IPS DF 4.7 (cell line): ENCODE data around the gene TMEM106A.
"Not testable (repeated sequence)": the region's sequence is repeated elsewhere in the genome, so short reads cannot be mapped to it uniquely, and the experiment has no call there.

Source experiments
- DNase-seq: peaks from one replicate; pipeline ENCODE4 v3.0.0-alpha.2; 2013; ENCODE audit warnings: low spot score; ENCODE audit errors: extremely low read depth

Gene TMEM106A

GRCh38 chr17:43215341-43215740 is 3.7 kb downstream of the TMEM106A start:
- no peak for DNase-seq

- no peak for DNase-seq
These were observed 4.7 kb downstream of the TMEM106A start for GRCh38 chr17:43216369-43216761.

- DNase-seq: no peak
These were observed 5.3 kb downstream of the TMEM106A start for GRCh38 chr17:43216762-43217613.

- no peak for DNase-seq
These were observed 6.0 kb downstream of the TMEM106A start for GRCh38 chr17:43217614-43218087.

GRCh38 chr17:43219001-43219400 is 7.3 kb downstream of the TMEM106A start:
- no peak for DNase-seq

- no peak for DNase-seq
These were observed 8.2 kb downstream of the TMEM106A start for GRCh38 chr17:43219746-43220380.

- no peak for DNase-seq
These were observed 8.9 kb downstream of the TMEM106A start for GRCh38 chr17:43220511-43221125.

GRCh38 chr17:43224146-43224705 is 12.6 kb downstream of the TMEM106A start:
- DNase-seq: no peak

- DNase-seq: no peak
These were observed 14.7 kb downstream of the TMEM106A start for GRCh38 chr17:43226393-43226792.

GRCh38 chr17:43228020-43228782 is 16.5 kb downstream of the TMEM106A start, which contains the start of gene CCDC200:
Gene CCDC200, minus strand, starts transcription at chr17:43228623. Its CDS starts 69 bp downstream, at chr17:43228554.
- not testable (repeated sequence) for DNase-seq

GRCh38 chr17:43231205-43232020 is 19.7 kb downstream of the TMEM106A start:
- DNase-seq: not testable (repeated sequence)

GRCh38 chr17:43232021-43232699 is 20.5 kb downstream of the TMEM106A start:
- DNase-seq: not testable (repeated sequence)

- not testable (repeated sequence) for DNase-seq
These were observed 21.6 kb downstream of the TMEM106A start for GRCh38 chr17:43233263-43233662.

- not testable (repeated sequence) for DNase-seq
These were observed 22.2 kb downstream of the TMEM106A start, which contains the start of gene RNU2-1 for GRCh38 chr17:43233877-43234276. Gene RNU2-1, minus strand, starts transcription at chr17:43233977.

GRCh38 chr17:43239597-43239996 is 27.9 kb downstream of the TMEM106A start:
- DNase-seq: not testable (repeated sequence)

- DNase-seq: not testable (repeated sequence)
These were observed 29.1 kb downstream of the TMEM106A start for GRCh38 chr17:43240596-43241352.

GRCh38 chr17:43246456-43246855 is 34.8 kb downstream of the TMEM106A start:
- DNase-seq: not testable (repeated sequence)
